Urinary bladder (tissue), 4 donors: Measurements from ENCODE around the gene TMEM182. TPM values are rescaled to one million over a fixed set of nuclear protein-coding genes. Genes with fewer than 3 reads are reported as not detected.

Experiments
- DNase-seq: peaks from one replicate; pipeline ENCODE4 v3.0.0-alpha.2; 2015; ENCODE audit errors: extremely low spot score
- H3K27ac ChIP-seq: one replicate; pipeline ENCODE4 v1.5.1; 2013; ENCODE audit warnings: low read depth, mild to moderate bottlenecking, moderate library complexity
- H3K36me3 ChIP-seq: one replicate; pipeline ENCODE4 v1.6.1; 2013; ENCODE audit warnings: mild to moderate bottlenecking, moderate library complexity; ENCODE audit not compliant: insufficient read depth
- H3K4me1 ChIP-seq: one replicate; pipeline ENCODE4 v1.6.1; 2013; ENCODE audit warnings: mild to moderate bottlenecking, moderate library complexity; ENCODE audit not compliant: insufficient read depth
- H3K4me3 ChIP-seq: one replicate; pipeline ENCODE4 v1.5.1; 2013; ENCODE audit warnings: low read depth, low read length
- WGBS: extraction: QIAGEN DNeasy Blood & Tissue Kit; methylation state at CpG from one replicate; pipeline ENCODE4 v1.1.7; 2013; 5-methylcytosine and 5-hydroxymethylcytosine counted together
- polyA plus RNA-seq: library from polyadenylated mRNA; stranded (reverse); fragments of 200-250 nt; gene quantifications from one replicate; pipeline ENCODE4 v1.2.3, GENCODE V29; 2013
- total RNA-seq: library from RNA; depleted of rRNA; stranded (reverse); fragments of >200 nt; gene quantifications from one replicate; pipeline ENCODE4 v1.2.3, GENCODE V29; 2014
- donor health status: healthy with polysubstance abuse.
- donor health status: healthy.

TMEM182 gene
- total and polyA plus RNA-seq, 2 donors: 2.0 to 28.0 TPM

GRCh38 chr2:102748107-102748506 lies 13.7 kb upstream of the TMEM182 start:
- 84% methylated on average over 4 of the region's 4 CpGs for WGBS
- Histone ChIP-seq H3K36me3 (no peaks in the 10 kb centered on the region), H3K27ac (no peak overlapping the region), H3K4me1 (no peaks in the 10 kb centered on the region), H3K4me3 (no peak overlapping the region)
- DNase-seq: no peak

DNA sequence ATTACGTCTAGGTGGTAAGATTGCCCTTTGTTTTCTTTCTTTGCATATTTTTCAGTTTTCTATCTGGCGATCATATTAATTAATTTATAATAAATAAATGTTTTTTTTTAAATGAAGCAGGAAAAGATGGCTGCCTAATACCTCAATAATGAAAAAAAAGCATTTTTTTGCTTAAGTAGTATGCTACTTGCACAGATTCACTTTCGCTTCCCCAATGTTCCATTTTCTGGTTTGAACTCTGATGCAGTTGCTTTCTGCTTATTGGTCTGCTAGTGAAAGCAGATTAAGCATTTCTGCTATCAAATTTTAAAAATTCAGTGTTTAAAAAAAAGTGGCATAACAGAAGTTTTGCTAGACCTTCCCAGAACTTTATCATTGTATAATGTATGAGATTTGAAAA lies 11.9 kb upstream of the TMEM182 start:
- Histone ChIP-seq H3K36me3 (no peaks in the 10 kb centered on the region), H3K27ac (no peak overlapping the region), H3K4me3 (no peak overlapping the region), H3K4me1 (no peaks in the 10 kb centered on the region)
- 97% methylated on average over 3 of the region's 3 CpGs for WGBS
- DNase-seq: no peak

DNA sequence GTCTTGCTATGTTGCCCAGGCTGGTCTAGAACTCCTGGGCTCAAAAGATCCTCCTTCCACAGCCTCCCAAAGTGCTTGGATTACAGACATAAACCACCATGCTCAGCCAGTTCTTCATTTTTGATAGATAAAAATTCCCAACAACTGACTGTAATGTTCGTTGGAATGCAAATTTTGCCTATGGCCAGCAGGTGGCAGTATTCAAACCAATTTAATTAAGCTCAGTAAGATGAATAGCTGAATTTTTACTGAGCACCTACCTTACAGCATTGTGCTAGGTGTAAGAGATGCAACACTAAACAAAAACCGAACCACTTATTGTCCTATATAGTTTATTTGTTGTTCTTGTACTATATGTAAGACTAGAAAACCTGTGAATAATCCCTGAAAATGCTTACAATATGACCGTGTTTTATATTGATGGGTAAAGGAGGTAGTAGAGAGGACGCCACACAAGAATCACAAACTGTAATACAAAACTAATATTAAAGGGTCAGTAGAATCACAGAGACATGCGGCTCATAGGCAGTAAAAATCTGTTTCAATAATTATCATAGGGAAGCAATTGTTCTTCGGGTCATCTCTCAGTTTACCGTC lies 8.2 kb upstream of the TMEM182 start:
- Histone ChIP-seq H3K27ac (no peak overlapping the region), H3K4me1 (no peaks in the 10 kb centered on the region), H3K36me3 (no peaks in the 10 kb centered on the region), H3K4me3 (no peak overlapping the region)
- WGBS: 72% methylated on average over 7 of the region's 7 CpGs
- DNase-seq: no peak

DNA sequence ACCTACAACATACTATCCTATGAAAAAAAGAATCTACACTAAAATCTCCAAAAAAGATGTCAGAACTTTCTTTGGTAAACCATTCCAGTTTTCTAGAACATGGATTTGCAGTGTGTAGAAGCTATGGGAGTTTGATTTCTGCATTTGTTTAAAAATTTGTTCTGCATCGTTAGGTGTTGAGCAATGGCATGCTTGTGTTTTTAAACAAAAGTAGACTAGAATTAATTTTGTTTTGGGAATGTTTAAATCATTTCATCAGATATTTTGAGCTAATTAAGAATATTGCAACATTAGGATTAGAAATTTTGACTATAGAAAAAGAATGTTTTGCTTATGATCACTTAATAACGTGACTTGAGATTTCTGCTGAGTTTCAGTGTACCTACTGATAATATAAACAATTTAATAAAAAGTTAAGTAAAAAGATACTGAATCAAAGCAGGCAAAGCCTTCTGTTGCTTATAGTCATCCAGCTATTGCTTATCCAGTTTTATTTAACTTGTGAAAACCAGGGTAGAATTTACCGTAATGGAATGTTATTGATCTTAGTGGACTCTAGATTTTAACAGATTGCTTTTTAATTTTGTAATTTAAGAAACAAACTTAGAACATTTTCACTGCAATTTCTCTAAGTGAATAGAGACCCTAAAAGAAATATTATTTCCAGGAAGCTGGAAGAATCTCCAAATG lies 7.2 kb upstream of the TMEM182 start:
- Histone ChIP-seq H3K36me3 (no peaks in the 10 kb centered on the region), H3K27ac (no peak overlapping the region), H3K4me1 (no peaks in the 10 kb centered on the region), H3K4me3 (no peak overlapping the region)
- 69% methylated on average over 3 of the region's 3 CpGs for WGBS
- DNase-seq: no peak

GRCh38 chr2:102755284-102755683 lies 6.5 kb upstream of the TMEM182 start:
- WGBS: 55% methylated on average over 4 of the region's 4 CpGs
- H3K4me3 ChIP-seq: no peak overlapping the region
- H3K27ac ChIP-seq: no peak overlapping the region

DNA sequence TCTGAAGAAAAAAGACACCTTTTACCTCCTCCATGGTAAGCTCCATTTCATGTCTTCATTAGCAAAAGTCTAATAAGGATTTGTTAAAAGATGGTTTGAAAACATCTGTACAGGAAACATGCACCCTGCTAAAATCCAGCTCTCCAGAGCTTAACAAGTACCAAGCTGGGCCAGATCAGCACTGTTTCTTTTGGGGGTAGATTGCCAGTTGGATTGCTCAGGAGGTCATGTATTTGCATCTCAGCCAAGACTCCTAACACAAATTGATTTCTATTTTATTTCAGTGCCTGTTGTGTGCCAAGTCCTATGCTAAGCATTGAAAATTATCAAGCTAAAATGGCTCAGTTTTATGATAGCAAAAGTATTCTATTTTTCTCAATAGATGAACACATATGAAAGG lies 3.4 kb upstream of the TMEM182 start:
- Histone ChIP-seq H3K27ac (no peak overlapping the region), H3K4me1 (no peaks in the 10 kb centered on the region), H3K36me3 (no peaks in the 10 kb centered on the region), H3K4me3 (no peak overlapping the region)
- DNase-seq: no peak

More at GRCh38 chr2:102755284-102755683, 6.5 kb upstream of the TMEM182 start:
- no peaks in the 10 kb centered on the region for H3K36me3 ChIP-seq
- DNase-seq: no peak
- H3K4me1 ChIP-seq: no peaks in the 10 kb centered on the region

DNA sequence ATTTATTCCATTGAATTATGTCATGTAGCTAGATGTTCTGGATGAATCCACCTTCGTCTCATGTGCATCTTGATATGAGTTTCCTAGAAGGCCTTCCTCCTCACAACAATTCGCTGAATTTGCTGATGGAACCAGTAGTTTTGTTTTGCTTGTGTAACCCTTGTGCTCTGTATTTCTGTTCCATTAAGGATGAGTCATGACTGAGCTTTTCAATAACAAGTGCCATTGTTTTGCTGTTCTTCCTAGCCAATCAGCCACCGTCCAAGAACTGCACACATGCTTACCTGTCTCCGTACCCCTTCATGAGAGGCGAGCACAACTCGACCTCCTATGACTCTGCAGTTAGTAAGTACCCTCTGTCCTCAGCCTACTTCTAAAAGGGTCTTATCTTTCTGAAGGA lies 2.3 kb downstream of the TMEM182 start:
- DNase-seq: no peak
- WGBS: 93% methylated on average over 6 of the region's 6 CpGs
- no peaks in the 10 kb centered on the region for H3K36me3 ChIP-seq
- H3K27ac ChIP-seq: no peak overlapping the region
- H3K4me1 ChIP-seq: no peaks in the 10 kb centered on the region
- no peak overlapping the region for H3K4me3 ChIP-seq

GRCh38 chr2:102765061-102765460 lies 3.2 kb downstream of the TMEM182 start:
- no peaks in the 10 kb centered on the region for H3K4me1 ChIP-seq
- DNase-seq: no peak
- no peaks in the 10 kb centered on the region for H3K36me3 ChIP-seq
- no peak overlapping the region for H3K4me3 ChIP-seq
- 98% methylated on average over 1 of the region's 1 CpG for WGBS
- no peak overlapping the region for H3K27ac ChIP-seq

DNA sequence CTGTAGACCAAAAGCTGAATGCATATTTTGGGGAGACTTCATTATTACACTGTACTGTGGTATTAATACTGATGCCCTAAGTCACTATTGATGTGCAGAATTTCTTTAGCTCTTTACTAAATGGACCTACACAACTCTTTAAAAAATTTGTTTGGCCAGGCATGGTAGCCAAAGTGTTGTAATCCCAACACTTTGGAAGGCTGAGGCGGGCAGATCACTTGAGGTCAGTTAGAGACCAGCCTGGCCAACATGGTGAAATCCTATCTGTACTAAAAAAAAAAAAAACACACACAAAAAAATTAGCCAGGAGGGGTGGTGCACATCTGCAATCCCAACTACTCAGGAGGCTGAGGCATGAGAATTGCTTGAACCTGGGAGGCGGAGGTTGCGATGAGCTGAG lies 6.4 kb downstream of the TMEM182 start:
- DNase-seq: no peak
- Histone ChIP-seq H3K27ac (no peak overlapping the region), H3K36me3 (no peaks in the 10 kb centered on the region), H3K4me3 (no peak overlapping the region), H3K4me1 (no peaks in the 10 kb centered on the region)
- 98% methylated on average over 3 of the region's 3 CpGs for WGBS

GRCh38 chr2:102768892-102769291 lies 7.1 kb downstream of the TMEM182 start:
- Histone ChIP-seq H3K27ac (no peak overlapping the region), H3K4me3 (no peak overlapping the region), H3K4me1 (no peaks in the 10 kb centered on the region), H3K36me3 (no peaks in the 10 kb centered on the region)
- no peak for DNase-seq

DNA sequence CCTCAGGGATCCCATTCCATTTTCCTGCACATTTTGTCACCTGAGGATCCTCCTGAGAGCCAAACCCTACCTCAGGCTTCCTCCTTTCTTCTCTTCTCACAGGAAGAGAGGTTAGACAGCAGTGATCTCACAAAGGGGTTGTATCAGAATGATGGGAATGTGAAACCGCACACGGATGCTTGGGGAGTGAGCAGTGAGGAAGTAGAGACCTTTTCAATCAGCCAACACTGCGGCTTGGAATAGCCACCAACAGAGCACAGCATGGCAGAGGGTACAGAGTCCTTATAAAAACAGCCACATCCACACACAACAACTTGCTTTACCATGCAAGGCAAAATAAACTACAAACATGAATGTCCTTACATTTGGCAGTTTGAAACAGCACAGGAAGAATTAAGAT lies 8.7 kb downstream of the TMEM182 start:
- no peak overlapping the region for H3K4me3 ChIP-seq
- no peak for DNase-seq
- no peaks in the 10 kb centered on the region for H3K4me1 ChIP-seq
- 64% methylated on average over 3 of the region's 3 CpGs for WGBS
- no peaks in the 10 kb centered on the region for H3K36me3 ChIP-seq
- H3K27ac ChIP-seq: no peak overlapping the region

- Histone ChIP-seq H3K4me1 (no peaks in the 10 kb centered on the region), H3K4me3 (no peak overlapping the region), H3K27ac (no peak overlapping the region), H3K36me3 (no peaks in the 10 kb centered on the region)
- 45% methylated on average over 3 of the region's 3 CpGs for WGBS
- DNase-seq: no peak
Measured at GRCh38 chr2:102771114-102771513, 9.3 kb downstream of the TMEM182 start.

- no peak for DNase-seq
- 90% methylated on average over 3 of the region's 3 CpGs for WGBS
- H3K4me3 ChIP-seq: no peak overlapping the region
- H3K36me3 ChIP-seq: no peaks in the 10 kb centered on the region
- no peak overlapping the region for H3K27ac ChIP-seq
- H3K4me1 ChIP-seq: no peaks in the 10 kb centered on the region
Measured at GRCh38 chr2:102772659-102773058, 10.8 kb downstream of the TMEM182 start.

GRCh38 chr2:102773149-102773705 lies 11.4 kb downstream of the TMEM182 start:
- H3K36me3 ChIP-seq: no peaks in the 10 kb centered on the region
- whole genome bisulfite sequencing: 79% methylated on average over 5 of the region's 5 CpGs
- H3K27ac ChIP-seq: no peak overlapping the region
- H3K4me1 ChIP-seq: no peaks in the 10 kb centered on the region
- H3K4me3 ChIP-seq: no peak overlapping the region
- DNase-seq: no peak
